SIG-M5 (cell line): ENCODE measurements around the gene COMT.
"Not testable (repeated sequence)": the region's sequence is repeated elsewhere in the genome, so short reads cannot be mapped to it uniquely, and the experiment has no call there.

ENCODE experiments used
- DNase-seq: peaks from one replicate; lab custom pipeline; 2025; lab: John Stamatoyannopoulos, UW

COMT gene

GRCh38 chr22:19929586-19930550, 11.7 kb upstream of the COMT start:
- DNase-seq, result no peak

GRCh38 chr22:19930551-19931486, 10.8 kb upstream of the COMT start:
- no peak for DNase-seq

DNA sequence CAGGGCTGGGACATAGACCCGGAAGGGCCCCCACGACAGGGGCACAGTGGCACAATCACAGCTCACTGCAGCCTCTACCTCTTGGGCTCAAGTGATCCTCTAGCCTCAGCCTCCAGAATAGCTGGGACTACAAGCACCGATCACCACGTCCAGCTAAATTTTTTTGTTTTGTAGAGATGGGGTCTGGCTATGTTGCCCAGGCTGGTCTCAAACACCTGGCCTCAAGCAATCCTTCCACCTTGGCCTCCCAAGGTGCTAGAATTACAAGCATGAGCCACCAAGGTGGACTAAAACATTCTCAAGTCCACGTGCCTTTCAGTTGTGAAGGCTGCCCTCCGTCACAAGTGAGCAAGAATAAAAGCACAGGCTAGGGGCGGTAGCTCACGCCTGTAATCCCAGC, 10.1 kb upstream of the COMT start:
- DNase-seq, result no peak

DNA sequence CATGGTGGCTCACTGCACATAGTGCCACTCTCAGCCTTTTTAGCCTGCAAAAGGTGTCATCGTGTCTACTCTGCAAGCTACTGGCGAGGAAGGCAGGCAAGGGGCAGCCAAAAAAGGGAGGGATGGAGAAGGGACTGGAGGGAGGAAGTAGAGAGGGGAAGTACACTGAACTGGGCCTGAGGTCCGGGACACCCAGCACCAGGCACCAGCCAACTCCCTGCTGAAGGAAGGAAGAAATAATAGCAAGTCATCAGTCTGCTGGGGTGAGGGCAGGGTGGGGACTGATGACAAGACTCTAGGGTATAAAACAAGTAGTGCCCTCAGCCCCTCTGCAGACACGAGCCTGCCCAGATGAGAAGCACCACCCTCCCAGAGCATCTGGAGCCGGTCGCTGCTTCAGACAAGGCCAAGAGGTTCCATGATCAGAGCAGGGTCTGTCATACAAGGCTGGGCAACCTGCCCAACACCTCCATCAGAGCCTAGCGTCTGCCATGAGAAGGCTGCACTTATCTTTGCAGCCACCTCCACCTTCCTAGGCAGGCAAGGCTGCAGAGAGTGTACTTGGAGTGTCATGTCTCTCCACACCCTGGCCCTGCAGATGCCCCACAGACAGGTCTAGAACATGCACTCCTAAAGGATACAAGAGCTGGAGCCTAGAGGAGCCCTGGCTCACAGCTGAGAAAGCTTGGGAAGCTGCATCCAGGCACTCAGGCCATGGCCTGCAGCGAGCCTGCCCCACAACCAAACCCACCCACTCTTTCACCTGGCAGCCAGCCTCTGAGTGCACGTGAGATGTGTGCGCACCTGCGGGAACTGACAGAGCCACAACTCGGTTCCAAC, 9.0 kb upstream of the COMT start:
- DNase-seq, result no peak

DNA sequence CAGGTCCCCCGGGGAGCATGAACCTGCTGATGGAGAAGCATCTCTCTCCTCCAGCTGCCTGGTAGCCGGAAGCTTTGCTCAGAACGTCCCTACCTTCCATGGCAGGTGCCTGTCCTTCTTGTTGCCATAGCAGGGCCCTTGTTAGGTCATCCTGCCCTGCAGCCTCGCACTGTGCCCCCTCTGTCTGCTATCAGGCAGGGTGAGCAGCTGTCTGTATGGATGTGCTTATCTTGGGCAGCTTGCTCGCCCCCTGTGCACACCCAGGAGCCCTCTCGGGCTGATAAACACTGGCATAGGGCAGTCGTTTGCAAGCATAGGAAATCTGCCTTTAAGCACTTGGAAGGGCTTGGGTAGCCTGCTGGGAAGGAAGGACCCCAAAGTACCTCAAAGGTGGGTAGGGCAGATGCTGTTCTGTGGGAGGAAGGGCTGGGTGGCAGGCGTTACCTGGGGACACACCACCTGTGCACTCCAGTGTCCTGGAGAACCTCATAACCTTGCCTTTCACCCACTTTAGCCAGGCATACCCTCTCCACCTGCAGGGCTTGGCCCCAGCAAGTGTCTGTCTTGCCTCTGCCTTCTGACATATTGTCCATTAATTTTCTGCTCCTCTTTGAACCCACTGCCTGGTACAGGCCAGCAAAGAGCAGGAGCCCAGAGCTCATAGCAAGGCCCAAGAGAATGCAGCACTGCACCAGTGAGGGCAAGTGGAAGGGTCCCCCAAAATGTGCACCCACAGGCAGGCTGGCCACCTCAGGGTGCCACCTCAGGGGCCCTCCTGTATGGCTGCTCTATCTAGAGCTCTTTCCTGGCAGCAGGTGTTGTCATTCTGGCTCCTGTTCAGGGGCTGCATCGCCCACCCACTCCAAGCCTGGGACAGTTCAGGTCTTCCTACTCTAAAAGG, 8.0 kb upstream of the COMT start:
- DNase-seq, result no peak

- DNase-seq, result not testable (repeated sequence)
These were observed 6.4 kb upstream of the COMT start for GRCh38 chr22:19935123-19935718.

GRCh38 chr22:19936513-19936912, 5.1 kb upstream of the COMT start:
- no peak for DNase-seq

GRCh38 chr22:19937616-19938473, 3.7 kb upstream of the COMT start:
- DNase-seq, result no peak

GRCh38 chr22:19940536-19941364, 822 bp upstream of the COMT start:
- no peak for DNase-seq

GRCh38 chr22:19942157-19943081, 847 bp downstream of the COMT start:
- DNase-seq, result no peak

DNA sequence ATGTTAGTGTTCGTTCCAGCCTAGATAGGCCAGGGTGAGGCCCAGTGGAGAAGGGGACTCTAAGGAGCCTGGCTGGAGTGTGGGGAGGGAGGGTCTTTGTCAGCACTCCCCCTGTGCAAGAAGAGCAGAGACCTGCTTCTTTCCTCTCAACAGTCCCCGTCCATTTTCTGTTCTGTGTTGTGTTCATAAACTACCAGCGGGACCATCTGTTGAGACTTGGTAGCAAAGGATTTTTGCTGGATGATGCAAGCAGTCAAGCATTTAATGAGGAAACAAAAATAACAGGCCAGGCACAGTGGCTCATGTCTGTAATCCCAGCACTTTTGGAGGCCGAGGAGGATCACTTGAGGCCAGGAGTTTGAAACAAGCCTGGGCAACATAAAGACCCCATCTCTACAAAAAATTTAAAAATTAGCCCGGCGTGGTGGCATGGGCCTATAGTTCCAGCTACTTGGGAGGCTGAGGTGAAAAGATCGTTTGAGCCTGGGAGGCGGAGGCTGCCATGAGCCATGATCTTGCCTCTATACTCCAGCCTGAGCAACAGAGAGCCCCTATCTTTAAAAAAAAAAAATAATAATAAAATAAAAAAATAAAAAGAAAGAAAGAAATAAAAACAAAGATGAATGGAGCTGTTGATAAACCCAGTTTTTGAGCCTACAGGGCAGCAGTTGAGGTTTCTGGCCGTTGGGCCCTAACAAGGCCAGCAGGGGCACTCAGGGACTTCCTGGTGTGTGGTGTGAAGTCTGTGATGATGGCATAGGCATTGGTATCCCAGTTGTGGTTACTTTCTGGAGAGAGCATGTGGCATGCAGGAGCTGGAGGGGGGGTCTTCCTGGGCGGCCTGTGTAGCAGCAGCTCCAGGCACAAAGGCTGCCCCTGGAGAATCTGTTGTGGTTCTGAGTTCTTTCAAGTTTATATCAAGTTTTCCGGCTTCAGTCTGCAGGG, 1.8 kb downstream of the COMT start:
- DNase-seq, result no peak

- DNase-seq, result no peak
These were observed 6.6 kb downstream of the COMT start for GRCh38 chr22:19948057-19948760.

DNA sequence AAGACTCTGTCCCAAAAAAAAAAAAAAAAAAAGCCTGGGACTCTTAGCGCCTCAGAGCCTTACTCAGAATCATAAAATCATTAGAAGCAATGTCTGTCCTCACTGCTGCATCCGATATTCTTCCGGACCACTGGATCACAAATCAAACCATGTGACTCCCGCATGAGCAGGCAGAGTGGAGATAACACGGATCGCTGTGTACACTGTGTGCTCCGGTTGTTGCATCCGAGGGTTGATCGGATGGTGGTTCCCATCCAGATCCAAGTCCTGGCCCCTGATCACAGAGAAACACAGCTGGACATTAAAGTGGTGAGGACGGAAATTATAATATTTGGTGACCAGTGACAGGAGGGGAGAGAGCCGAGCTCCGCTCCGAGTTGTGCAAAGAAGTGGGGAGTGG, 9.8 kb downstream of the COMT start:
- DNase-seq, result no peak

- DNase-seq, result no peak
These were observed 13.9 kb downstream of the COMT start for GRCh38 chr22:19955241-19956128.

DNA sequence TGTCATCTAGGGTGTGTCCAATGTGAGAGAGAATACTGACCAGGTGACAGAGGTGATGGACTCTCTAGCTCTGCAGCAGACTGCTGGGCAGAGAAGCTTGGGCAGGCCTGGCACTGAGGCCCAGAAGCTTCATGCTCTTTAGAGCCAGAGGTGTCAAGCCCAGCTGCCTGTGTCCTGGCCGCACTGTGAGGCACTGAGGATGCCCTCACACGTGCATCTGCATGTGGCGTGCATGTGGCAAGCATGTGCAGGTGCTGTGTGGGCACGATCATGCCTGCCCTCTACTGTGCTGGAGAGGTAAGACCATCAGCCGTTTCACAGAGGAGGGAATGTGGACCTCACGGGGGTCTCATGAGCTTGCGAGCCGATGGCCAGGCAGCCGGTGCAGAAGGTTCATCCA, 15.9 kb downstream of the COMT start:
- DNase-seq, result no peak
